ENCODE measurements around the gene NSD2.

GRCh38 chr4:1824746-1825145 is 46.4 kb upstream of the NSD2 start:
- TF ChIP-seq CTCF (conservative IDR thresholded peaks at IDR 0.05; ENCODE audit: low read depth, low read length) (no peak), EZH2phosphoT487 (IDR thresholded peaks at IDR 0.05; ENCODE audit: borderline replicate concordance, low read length) (no peak)
